PC-9 (cell line): ENCODE measurements around the gene GIMAP1. TPM values are rescaled to one million over a fixed set of nuclear protein-coding genes. Genes with fewer than 3 reads are reported as not detected.

Source experiments
- BruUV-seq: library from RNA; stranded (reverse); fragments of 400-500 nt; replicated peaks from 2 replicates; lab custom pipeline; 2021; lab: Mats Ljungman, UMichigan
- CTCF ChIA-PET: fragments of 300-600 bp; sonication (Branson Sonifier 250); formaldehyde crosslinking; loops from one replicate; lab custom pipeline; 2022; ENCODE audit warnings: antibody characterized with exemption; lab: Charles Lee
- POLR2A ChIA-PET: fragments of 300-600 bp; sonication (Branson Sonifier 250); formaldehyde crosslinking; loops from one replicate; lab custom pipeline; 2022; ENCODE audit warnings: antibody characterized with exemption; ENCODE audit not compliant: unreplicated experiment; lab: Charles Lee
- DNase-seq, 2 experiments: peaks; one replicate each; pipeline versions ENCODE4 v3.0.0 to v3.0.0-alpha.2; 2015 to 2022; ENCODE audit warnings: mixed read lengths in 1 of 2
- H2AFZ ChIP-seq: fragments of 200-600 bp; sonication (generic); 2 replicates; pipeline ENCODE4 v1.8.1; 2017; ENCODE audit warnings: antibody characterized with exemption
- H3F3A ChIP-seq: fragments of 200-600 bp; sonication (generic); 2 replicates; pipeline ENCODE4 v1.8.1; 2017; ENCODE audit warnings: antibody characterized with exemption, mild to moderate bottlenecking, low read depth; ENCODE audit not compliant: insufficient read depth
- H3K27ac ChIP-seq: fragments of 200-600 bp; sonication (generic); 2 replicates; pipeline ENCODE4 v1.6.1; 2016; ENCODE audit warnings: mixed run types
- H3K27me3 ChIP-seq: fragments of 200-600 bp; sonication (generic); 2 replicates; pipeline ENCODE4 v1.6.1; 2016; ENCODE audit warnings: low read depth, mixed run types; ENCODE audit not compliant: insufficient read depth
- H3K36me3 ChIP-seq: fragments of 200-600 bp; sonication (generic); 2 replicates; pipeline ENCODE4 v1.6.1; 2016; ENCODE audit warnings: low read depth, mixed run types
- H3K4me1 ChIP-seq: fragments of 200-600 bp; sonication (generic); replicated peaks from 2 replicates; pipeline ENCODE4 v1.6.1; 2016; ENCODE audit warnings: mixed run types; ENCODE audit not compliant: insufficient read depth
- H3K4me2 ChIP-seq: fragments of 200-600 bp; sonication (generic); 2 replicates; pipeline ENCODE4 v1.6.1; 2017; ENCODE audit warnings: mixed run types
- H3K4me3 ChIP-seq: fragments of 200-600 bp; sonication (generic); 2 replicates; pipeline ENCODE4 v1.6.1; 2016; ENCODE audit warnings: mixed run types
- H3K79me2 ChIP-seq: fragments of 200-600 bp; sonication (generic); 2 replicates; pipeline ENCODE4 v1.6.1; 2017; ENCODE audit warnings: low read depth, mixed run types
- H3K9me2 ChIP-seq: fragments of 200-600 bp; sonication (generic); 2 replicates; pipeline ENCODE4 v1.8.1; 2017; ENCODE audit warnings: mild to moderate bottlenecking; ENCODE audit not compliant: insufficient read depth
- H3K9me3 ChIP-seq: fragments of 200-600 bp; sonication (generic); 2 replicates; pipeline ENCODE4 v1.8.1; 2016; ENCODE audit warnings: low read depth; ENCODE audit not compliant: insufficient read depth
- H4K20me1 ChIP-seq: fragments of 200-600 bp; sonication (generic); 2 replicates; pipeline ENCODE4 v1.8.1; 2017; ENCODE audit not compliant: insufficient read depth
- CTCF ChIP-seq: fragments of 200-600 bp; sonication (generic); conservative IDR thresholded peaks from 2 replicates; pipeline ENCODE4 v1.6.1; 2017; ENCODE audit warnings: mixed run types, antibody characterized with exemption, mild to moderate bottlenecking, moderate library complexity
- EZH2 ChIP-seq: fragments of 200-600 bp; sonication (generic); IDR thresholded peaks from 2 replicates; pipeline ENCODE4 v1.8.0; 2017; ENCODE audit warnings: antibody characterized with exemption, low read depth
- intact Hi-C: fragments of 100-400 bp; cut with micrococcal nuclease; formaldehyde crosslinking; loops from one replicate; pipeline ENCODE4 v1.10.0; 2022; ENCODE audit not compliant: unreplicated experiment
- total RNA-seq: library from RNA; stranded (reverse); gene quantifications from 2 replicates; pipeline ENCODE4 v1.2.3, GENCODE V29; 2021

The GIMAP1 gene
- total RNA-seq, 1 experiment from 2014 or later, result not detected

GRCh38 chr7:150715738-150716137 lies 675 bp upstream of the GIMAP1 start:
- CTCF ChIA-PET, result no interaction called here
- H3K9me2 ChIP-seq, result no peaks in the 10 kb centered on the region
- TF ChIP-seq EZH2, result no peak
- no peak overlapping the region for H3K4me2 ChIP-seq
- no peaks in the 10 kb centered on the region for H3K36me3 ChIP-seq
- peaks cover 54% of the 10 kb centered on the region for H3K27me3 ChIP-seq
- no peak overlapping the region for H3K27ac ChIP-seq
- H3K9me3 ChIP-seq, result no peaks in the 10 kb centered on the region
- no peaks in the 10 kb centered on the region for H3K79me2 ChIP-seq
- H3F3A ChIP-seq, result no peaks in the 10 kb centered on the region
- no peak overlapping the region for H3K4me3 ChIP-seq
- no peaks in the 10 kb centered on the region for H4K20me1 ChIP-seq
- intact Hi-C loops, result no loop called here
- DNase-seq, result no peak
- no peak overlapping the region for H2AFZ ChIP-seq
- POLR2A ChIA-PET, result no interaction called here
- H3K4me1 ChIP-seq, result no peaks in the 10 kb centered on the region
- no TSS peak for BruUV-seq

GRCh38 chr7:150716939-150717338 lies 526 bp downstream of the GIMAP1 start:
- CTCF ChIA-PET, result no interaction called here
- H3K27ac ChIP-seq, result no peak overlapping the region
- intact Hi-C loops, result no loop called here
- no TSS peak for BruUV-seq
- no peaks in the 10 kb centered on the region for H3F3A ChIP-seq
- POLR2A ChIA-PET, result no interaction called here
- no peaks in the 10 kb centered on the region for H3K4me1 ChIP-seq
- no peaks in the 10 kb centered on the region for H3K9me2 ChIP-seq
- no peak for DNase-seq
- no peak overlapping the region for H3K4me2 ChIP-seq
- H3K27me3 ChIP-seq, result peaks cover 64% of the 10 kb centered on the region
- H3K4me3 ChIP-seq, result no peak overlapping the region
- no peaks in the 10 kb centered on the region for H3K36me3 ChIP-seq
- H2AFZ ChIP-seq, result no peak overlapping the region
- H4K20me1 ChIP-seq, result no peaks in the 10 kb centered on the region
- H3K79me2 ChIP-seq, result no peaks in the 10 kb centered on the region
- no peaks in the 10 kb centered on the region for H3K9me3 ChIP-seq
- no peak for TF ChIP-seq EZH2
- no peak for TF ChIP-seq CTCF

GRCh38 chr7:150717814-150718420 lies 1.5 kb downstream of the GIMAP1 start:
- no peak for TF ChIP-seq EZH2
- no peak for TF ChIP-seq CTCF
- no peak overlapping the region for H3K4me3 ChIP-seq
- no peaks in the 10 kb centered on the region for H3K79me2 ChIP-seq
- H3K36me3 ChIP-seq, result no peaks in the 10 kb centered on the region
- POLR2A ChIA-PET, result no interaction called here
- H3K4me2 ChIP-seq, result no peak overlapping the region
- H2AFZ ChIP-seq, result no peak overlapping the region
- no peaks in the 10 kb centered on the region for H3K4me1 ChIP-seq
- H3F3A ChIP-seq, result no peaks in the 10 kb centered on the region
- no peak overlapping the region for H3K27ac ChIP-seq
- no peaks in the 10 kb centered on the region for H3K9me3 ChIP-seq
- peaks cover 74% of the 10 kb centered on the region for H3K27me3 ChIP-seq
- intact Hi-C loops, result no loop called here
- H4K20me1 ChIP-seq, result no peaks in the 10 kb centered on the region
- no peaks in the 10 kb centered on the region for H3K9me2 ChIP-seq
- no peak for DNase-seq
- BruUV-seq, result no TSS peak
- CTCF ChIA-PET, result no interaction called here

- no peak overlapping the region for H2AFZ ChIP-seq
- CTCF ChIA-PET, result no interaction called here
Measured at GRCh38 chr7:150719436-150719835, 3.0 kb downstream of the GIMAP1 start.

More at GRCh38 chr7:150719436-150719835, 3.0 kb downstream of the GIMAP1 start:
- Histone ChIP-seq H3K79me2 (no peaks in the 10 kb centered on the region), H4K20me1 (no peaks in the 10 kb centered on the region), H3K9me3 (no peaks in the 10 kb centered on the region), H3K27me3 (peaks cover 87% of the 10 kb centered on the region), H3K9me2 (no peaks in the 10 kb centered on the region), H3K4me3 (no peak overlapping the region), H3K4me2 (no peak overlapping the region), H3K36me3 (no peaks in the 10 kb centered on the region), H3K4me1 (no peaks in the 10 kb centered on the region), H3K27ac (no peak overlapping the region), H3F3A (no peaks in the 10 kb centered on the region)
- TF ChIP-seq CTCF (no peak), EZH2 (no peak)
- POLR2A ChIA-PET, result no interaction called here
- intact Hi-C loops, result no loop called here
- no TSS peak for BruUV-seq
- no peak for DNase-seq
